Hepatocyte (in vitro differentiated cells): ENCODE results near the gene ZBTB25. TPM values are rescaled to one million over a fixed set of nuclear protein-coding genes. Genes with fewer than 3 reads are reported as not detected.

Experiments used
- DNase-seq: peaks from one replicate; pipeline ENCODE4 v3.0.0-alpha.2; 2016; ENCODE audit warnings: low spot score
- H2AFZ ChIP-seq: fragments of 200-600 bp; sonication (generic); 2 replicates; pipeline ENCODE4 v1.6.0; 2016; ENCODE audit warnings: antibody characterized with exemption, mild to moderate bottlenecking
- H3K27ac ChIP-seq: fragments of 200-600 bp; sonication (generic); 2 replicates; pipeline ENCODE4 v1.5.1; 2016; ENCODE audit warnings: mild to moderate bottlenecking
- H3K27me3 ChIP-seq: fragments of 200-600 bp; sonication (generic); 2 replicates; pipeline ENCODE4 v1.6.1; 2016
- H3K36me3 ChIP-seq: fragments of 200-600 bp; sonication (generic); replicated peaks from 2 replicates; pipeline ENCODE4 v1.5.1; 2016; ENCODE audit warnings: low read depth; ENCODE audit not compliant: insufficient read depth
- H3K4me1 ChIP-seq: fragments of 200-600 bp; sonication (generic); 2 replicates; pipeline ENCODE4 v1.5.1; 2016; ENCODE audit warnings: mild to moderate bottlenecking, moderate library complexity; ENCODE audit not compliant: insufficient read depth
- H3K4me2 ChIP-seq: fragments of 200-600 bp; sonication (generic); 2 replicates; pipeline ENCODE4 v1.6.0; 2016
- H3K4me3 ChIP-seq: fragments of 200-600 bp; sonication (generic); 2 replicates; pipeline ENCODE4 v1.5.1; 2016; ENCODE audit warnings: mild to moderate bottlenecking
- H3K79me2 ChIP-seq: fragments of 200-600 bp; sonication (generic); 2 replicates; pipeline ENCODE4 v1.6.0; 2017; ENCODE audit warnings: mild to moderate bottlenecking
- H3K9me2 ChIP-seq: fragments of 200-600 bp; sonication (generic); replicated peaks from 2 replicates; pipeline ENCODE4 v1.6.0; 2017; ENCODE audit warnings: mild to moderate bottlenecking; ENCODE audit not compliant: insufficient read depth
- H3K9me3 ChIP-seq: fragments of 200-600 bp; sonication (generic); 2 replicates; pipeline ENCODE4 v1.5.1; 2016; ENCODE audit warnings: low read depth, mild to moderate bottlenecking
- H4K20me1 ChIP-seq: fragments of 200-600 bp; sonication (generic); 2 replicates; pipeline ENCODE4 v1.6.0; 2016; ENCODE audit warnings: mild to moderate bottlenecking; ENCODE audit not compliant: insufficient read depth, poor library complexity, severe bottlenecking
- EZH2 ChIP-seq: fragments of 200-600 bp; sonication (generic); IDR thresholded peaks from 2 replicates; pipeline ENCODE4 v1.6.1; 2016; ENCODE audit warnings: antibody characterized with exemption, mild to moderate bottlenecking, borderline replicate concordance
- EZH2phosphoT487 ChIP-seq: fragments of 200-600 bp; sonication (generic); IDR thresholded peaks from one replicate; pipeline ENCODE4 v1.6.1; 2018; ENCODE audit warnings: antibody characterized with exemption, mild to moderate bottlenecking, low read depth, moderate library complexity; ENCODE audit not compliant: unreplicated experiment, severe bottlenecking
- WGBS: methylation state at CpG from one replicate; pipeline ENCODE4 v1.1.6; 2016; ENCODE audit warnings: low lambda C conversion rate; ENCODE audit errors: missing lambda C conversion rate; 5-methylcytosine and 5-hydroxymethylcytosine counted together
- polyA plus RNA-seq: library from polyadenylated mRNA; unstranded; fragments of >200 nt; fragmentation: Nextera tagmentation; extraction: Ambion mirVana; gene quantifications from 2 replicates; pipeline ENCODE4 v1.2.1, GENCODE V29; 2016
- total RNA-seq: library from RNA; depleted of rRNA; stranded (reverse); fragments of >200 nt; gene quantifications from 2 replicates; pipeline ENCODE4 v1.2.3, GENCODE V29; 2014
- TF ChIP-seq, protein P1 (sequence below): fragments of 200-600 bp; sonication (generic); IDR thresholded peaks from 2 replicates; pipeline ENCODE4 v1.5.1; 2016; ENCODE audit warnings: antibody characterized with exemption, mild to moderate bottlenecking; ENCODE audit not compliant: poor library complexity

Gene ZBTB25
- total and polyA plus RNA-seq, 2 experiments from 2014 or later, result 7.0 to 8.4 TPM

DNA sequence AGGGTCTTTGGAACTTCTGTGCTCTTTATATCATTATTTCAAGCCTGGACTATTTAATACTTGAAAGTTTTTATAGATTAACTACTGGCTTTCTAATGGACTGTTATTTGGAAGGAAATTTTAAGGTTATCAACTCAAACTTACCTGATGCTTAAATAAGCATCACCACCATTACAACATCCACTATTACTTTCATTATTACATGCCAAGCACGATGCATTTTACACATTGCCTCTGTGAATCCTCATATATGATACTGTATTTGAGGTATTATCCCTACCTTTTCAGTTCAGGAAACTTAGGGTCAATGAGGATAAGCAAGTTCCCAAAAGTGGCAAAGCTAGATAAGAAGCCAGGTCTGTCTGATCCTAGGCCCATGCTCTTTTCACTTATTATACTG, 13.3 kb upstream of the ZBTB25 start:
- no peak overlapping the region for H3K4me2 ChIP-seq
- no peaks in the 10 kb centered on the region for H3K27me3 ChIP-seq
- peaks cover 7% of the 10 kb centered on the region for H3K4me1 ChIP-seq
- H3K4me3 ChIP-seq, result no peak overlapping the region
- no peak for DNase-seq
- 100% methylated on average over 1 of the region's 1 CpG for WGBS
- peaks cover 90% of the 10 kb centered on the region for H4K20me1 ChIP-seq
- TF ChIP-seq EZH2 (no peak), EZH2phosphoT487 (no peak)
- TF ChIP-seq, protein P1, sequence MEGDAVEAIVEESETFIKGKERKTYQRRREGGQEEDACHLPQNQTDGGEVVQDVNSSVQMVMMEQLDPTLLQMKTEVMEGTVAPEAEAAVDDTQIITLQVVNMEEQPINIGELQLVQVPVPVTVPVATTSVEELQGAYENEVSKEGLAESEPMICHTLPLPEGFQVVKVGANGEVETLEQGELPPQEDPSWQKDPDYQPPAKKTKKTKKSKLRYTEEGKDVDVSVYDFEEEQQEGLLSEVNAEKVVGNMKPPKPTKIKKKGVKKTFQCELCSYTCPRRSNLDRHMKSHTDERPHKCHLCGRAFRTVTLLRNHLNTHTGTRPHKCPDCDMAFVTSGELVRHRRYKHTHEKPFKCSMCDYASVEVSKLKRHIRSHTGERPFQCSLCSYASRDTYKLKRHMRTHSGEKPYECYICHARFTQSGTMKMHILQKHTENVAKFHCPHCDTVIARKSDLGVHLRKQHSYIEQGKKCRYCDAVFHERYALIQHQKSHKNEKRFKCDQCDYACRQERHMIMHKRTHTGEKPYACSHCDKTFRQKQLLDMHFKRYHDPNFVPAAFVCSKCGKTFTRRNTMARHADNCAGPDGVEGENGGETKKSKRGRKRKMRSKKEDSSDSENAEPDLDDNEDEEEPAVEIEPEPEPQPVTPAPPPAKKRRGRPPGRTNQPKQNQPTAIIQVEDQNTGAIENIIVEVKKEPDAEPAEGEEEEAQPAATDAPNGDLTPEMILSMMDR, result no peak
- H3K9me3 ChIP-seq, result no peaks in the 10 kb centered on the region
- H3K27ac ChIP-seq, result no peak overlapping the region
- peaks cover 100% of the 10 kb centered on the region for H3K79me2 ChIP-seq
- H3K36me3 ChIP-seq, result no peaks in the 10 kb centered on the region
- no peaks in the 10 kb centered on the region for H3K9me2 ChIP-seq
- H2AFZ ChIP-seq, result no peak overlapping the region

GRCh38 chr14:64515053-64515452, 11.4 kb upstream of the ZBTB25 start:
- Histone ChIP-seq H4K20me1 (peaks cover 95% of the 10 kb centered on the region), H3K79me2 (peaks cover 98% of the 10 kb centered on the region), H3K27ac (no peak overlapping the region), H3K4me2 (no peak overlapping the region), H3K9me3 (no peaks in the 10 kb centered on the region), H2AFZ (no peak overlapping the region), H3K27me3 (no peaks in the 10 kb centered on the region), H3K4me3 (no peak overlapping the region), H3K9me2 (no peaks in the 10 kb centered on the region), H3K4me1 (peaks cover 7% of the 10 kb centered on the region), H3K36me3 (no peaks in the 10 kb centered on the region)
- WGBS, result 38% methylated on average over 1 of the region's 1 CpG
- no peak for DNase-seq
- no peak for TF ChIP-seq EZH2
- TF ChIP-seq EZH2phosphoT487, result no peak
- TF ChIP-seq, protein P1, result no peak

DNA sequence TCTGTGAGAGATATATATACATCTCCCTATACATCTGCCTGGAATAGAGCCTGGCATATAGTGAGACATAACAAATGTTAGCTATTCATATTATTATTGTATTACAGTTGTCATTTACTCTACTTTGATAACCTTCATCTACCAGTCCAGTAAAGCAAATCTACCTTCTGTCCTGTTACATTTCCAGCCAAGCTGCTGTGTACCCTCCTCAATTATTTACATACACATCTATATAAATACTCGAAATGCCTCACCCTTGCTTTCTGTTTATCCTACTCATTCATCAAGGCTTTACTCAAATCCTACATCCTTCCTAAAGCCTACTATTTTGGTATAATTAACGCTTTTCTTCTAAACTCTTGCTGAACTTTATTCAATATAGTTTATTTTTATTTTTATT, 9.6 kb upstream of the ZBTB25 start:
- no peak overlapping the region for H3K27ac ChIP-seq
- H3K79me2 ChIP-seq, result peaks cover 98% of the 10 kb centered on the region
- H2AFZ ChIP-seq, result no peak overlapping the region
- H3K4me1 ChIP-seq, result peaks cover 15% of the 10 kb centered on the region
- H3K4me3 ChIP-seq, result no peak overlapping the region
- WGBS, result 86% methylated on average over 2 of the region's 2 CpGs
- peaks cover 95% of the 10 kb centered on the region for H4K20me1 ChIP-seq
- no peak for TF ChIP-seq EZH2
- TF ChIP-seq, protein P1, result no peak
- TF ChIP-seq EZH2phosphoT487, result no peak
- no peak overlapping the region for H3K4me2 ChIP-seq
- no peaks in the 10 kb centered on the region for H3K36me3 ChIP-seq
- no peaks in the 10 kb centered on the region for H3K9me3 ChIP-seq
- H3K9me2 ChIP-seq, result no peaks in the 10 kb centered on the region
- DNase-seq, result no peak
- no peaks in the 10 kb centered on the region for H3K27me3 ChIP-seq
